OCI-LY7 (cell line): ENCODE results near the gene MRM1. TPM values are rescaled to one million over a fixed set of nuclear protein-coding genes. Genes with fewer than 3 reads are reported as not detected.

Source experiments
- Bru-seq: library from RNA; stranded (reverse); fragments of 400-500 nt; gene quantifications from one replicate; lab custom pipeline; 2021; lab: Mats Ljungman, UMichigan
- BruChase-seq, 2 experiments: library from RNA; stranded (reverse); fragments of 400-500 nt; gene quantifications; one replicate each; lab custom pipeline; 2021; lab: Mats Ljungman, UMichigan
- BruUV-seq: library from RNA; stranded (reverse); fragments of 400-500 nt; replicated peaks from 2 replicates; lab custom pipeline; 2021; lab: Mats Ljungman, UMichigan
- CTCF ChIA-PET: fragments of 300-600 bp; sonication (Branson Sonifier 250); formaldehyde crosslinking; loops from one replicate; lab custom pipeline; 2022; ENCODE audit warnings: antibody characterized with exemption; ENCODE audit not compliant: unreplicated experiment; lab: Charles Lee
- POLR2A ChIA-PET: fragments of 300-600 bp; sonication (Branson Sonifier 250); formaldehyde crosslinking; loops from one replicate; lab custom pipeline; 2022; ENCODE audit warnings: antibody characterized with exemption; lab: Charles Lee
- DNase-seq: peaks from one replicate; pipeline ENCODE4 v3.0.0-alpha.2; 2015; ENCODE audit warnings: low spot score
- H2AFZ ChIP-seq: fragments of 200-600 bp; sonication (generic), shearing (Covaris generic); 2 replicates; pipeline ENCODE4 v1.6.1; 2014; ENCODE audit warnings: mild to moderate bottlenecking, antibody characterized with exemption, low read length, moderate library complexity
- H3K27ac ChIP-seq: fragments of 200-600 bp; sonication (generic); 2 replicates; pipeline ENCODE4 v1.5.1; 2014; ENCODE audit warnings: mixed run types, low read depth, mild to moderate bottlenecking, moderate library complexity, low read length, inconsistent platforms; ENCODE audit not compliant: poor library complexity, severe bottlenecking
- H3K36me3 ChIP-seq: fragments of 200-600 bp; sonication (generic); 2 replicates; pipeline ENCODE4 v1.6.1; 2014; ENCODE audit warnings: mild to moderate bottlenecking, antibody characterized with exemption, low read length, moderate library complexity, mixed read lengths; ENCODE audit not compliant: insufficient read depth
- H3K4me1 ChIP-seq: fragments of 200-600 bp; sonication (generic); 2 replicates; pipeline ENCODE4 v1.5.1; 2014; ENCODE audit warnings: mild to moderate bottlenecking, low read length; ENCODE audit not compliant: insufficient read depth, poor library complexity, severe bottlenecking
- H3K4me2 ChIP-seq: fragments of 200-600 bp; sonication (generic); 2 replicates; pipeline ENCODE4 v1.6.1; 2014; ENCODE audit warnings: mild to moderate bottlenecking, low read length
- H3K4me3 ChIP-seq: fragments of 200-600 bp; sonication (generic); 2 replicates; pipeline ENCODE4 v1.5.1; 2014; ENCODE audit warnings: mild to moderate bottlenecking, low read depth, low read length; ENCODE audit not compliant: poor library complexity, severe bottlenecking
- H3K79me2 ChIP-seq: fragments of 200-600 bp; sonication (generic); 2 replicates; pipeline ENCODE4 v1.6.1; 2016; ENCODE audit warnings: low read depth, mild to moderate bottlenecking, low read length, moderate library complexity, mixed read lengths; ENCODE audit not compliant: insufficient read depth
- H3K9me2 ChIP-seq: fragments of 200-600 bp; sonication (generic); 2 replicates; pipeline ENCODE4 v1.6.1; 2016; ENCODE audit warnings: mild to moderate bottlenecking, low read length, mixed read lengths; ENCODE audit not compliant: insufficient read depth
- H3K9me3 ChIP-seq: fragments of 200-600 bp; sonication (generic); 2 replicates; pipeline ENCODE4 v1.6.1; 2014; ENCODE audit warnings: mild to moderate bottlenecking, mixed run types, low read length, mixed read lengths
- H4K20me1 ChIP-seq: fragments of 200-600 bp; sonication (generic); 2 replicates; pipeline ENCODE4 v1.6.1; 2014; ENCODE audit warnings: mild to moderate bottlenecking, antibody characterized with exemption, low read length, moderate library complexity, mixed read lengths; ENCODE audit not compliant: insufficient read depth
- EZH2phosphoT487 ChIP-seq: fragments of 200-600 bp; sonication (generic); IDR thresholded peaks from 2 replicates; pipeline ENCODE4 v1.6.1; 2018; ENCODE audit warnings: low read depth, borderline replicate concordance, mild to moderate bottlenecking, mixed run types, antibody characterized with exemption, low read length, moderate library complexity, mixed read lengths
- intact Hi-C: fragments of 100-400 bp; cut with micrococcal nuclease; formaldehyde crosslinking; loops from one replicate; pipeline ENCODE4 v1.10.0; 2022; ENCODE audit not compliant: unreplicated experiment
- long read RNA-seq: library from polyadenylated mRNA; stranded (forward); transcript quantifications from one replicate; pipeline ENCODE4 v2.0.0, GENCODE V29; 2022
- total RNA-seq, 2 experiments: library from RNA; depleted of rRNA in 1 of 2; stranded (reverse); fragments of >200 nt in 1 of 2; shearing (Covaris generic) in 1 of 2; gene quantifications; 2 replicates each; pipeline ENCODE4 v1.2.3, GENCODE V29; 2014 to 2022
- TF ChIP-seq, protein P1 (sequence below): fragments of 200-600 bp; sonication (generic); conservative IDR thresholded peaks from 2 replicates; pipeline ENCODE4 v1.5.1; 2014; ENCODE audit warnings: mild to moderate bottlenecking, antibody characterized with exemption, low read length, moderate library complexity, mixed read lengths

The MRM1 gene, protein sequence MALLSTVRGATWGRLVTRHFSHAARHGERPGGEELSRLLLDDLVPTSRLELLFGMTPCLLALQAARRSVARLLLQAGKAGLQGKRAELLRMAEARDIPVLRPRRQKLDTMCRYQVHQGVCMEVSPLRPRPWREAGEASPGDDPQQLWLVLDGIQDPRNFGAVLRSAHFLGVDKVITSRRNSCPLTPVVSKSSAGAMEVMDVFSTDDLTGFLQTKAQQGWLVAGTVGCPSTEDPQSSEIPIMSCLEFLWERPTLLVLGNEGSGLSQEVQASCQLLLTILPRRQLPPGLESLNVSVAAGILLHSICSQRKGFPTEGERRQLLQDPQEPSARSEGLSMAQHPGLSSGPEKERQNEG
- total RNA-seq (2014; rRNA removed; shearing (Covaris generic)), result 20.9 and 22.5 TPM in 2 replicates
- 18.6 and 22.6 TPM in 2 replicates for total RNA-seq (2022)
- percentile 74 among the genes with signal in this experiment for Bru-seq, nascent RNA
- percentile 83 among the genes with signal in this experiment for BruChase-seq, experiment 1, labeled RNA remaining after a 6-hour chase
- BruChase-seq, experiment 2, labeled RNA remaining after a 2-hour chase, result percentile 83 among the genes with signal in this experiment
- long read RNA-seq, transcript MRM1-204 (5 exons, 1,857 nt), result major isoform, 6 of 14 reads
- long read RNA-seq, partial matches to known transcripts, result 5 of 14 reads
- long read RNA-seq, other reads (novel, unspliced or antisense), result 3 of 14 reads

GRCh38 chr17:36601303-36602029 is at the start of gene MRM1:
Gene MRM1 (plus strand): TSS chr17:36601583. CDS start chr17:36601811, 228 bp downstream.
- Histone ChIP-seq H3K4me3 (peak within 1 kb of the TSS; percentile 90), H3K9me3 (no peaks in the 10 kb centered on the region), H3K4me1 (peaks cover 31% of the 10 kb centered on the region), H3K27ac (peak within 1 kb of the TSS; percentile 67), H3K79me2 (peaks cover 43% of the 10 kb centered on the region), H4K20me1 (peaks cover 15% of the 10 kb centered on the region; the same call in 1 of the 2 replicates), H3K4me2 (peak within 1 kb of the TSS; percentile 92), H3K36me3 (peaks cover 22% of the 10 kb centered on the region), H2AFZ (peak within 1 kb of the TSS; percentile 67; the same call in 1 of the 2 replicates), H3K9me2 (no peaks in the 10 kb centered on the region)
- no TSS peak for BruUV-seq
- CTCF ChIA-PET, result interaction anchor here (0.6 kb wide), 1 partner anchor 360 kb away, joined by 3 read pairs; no protein-coding TSS in a partner anchor
- intact Hi-C loops, result loop anchor here (1.0 to 10.0 kb wide), 4 partner anchors 57 to 1003 kb away; partner anchors contain the start of genes C17orf78, GGNBP2, SYNRG and ZNHIT3
- no peak for TF ChIP-seq EZH2phosphoT487
- TF ChIP-seq, protein P1, sequence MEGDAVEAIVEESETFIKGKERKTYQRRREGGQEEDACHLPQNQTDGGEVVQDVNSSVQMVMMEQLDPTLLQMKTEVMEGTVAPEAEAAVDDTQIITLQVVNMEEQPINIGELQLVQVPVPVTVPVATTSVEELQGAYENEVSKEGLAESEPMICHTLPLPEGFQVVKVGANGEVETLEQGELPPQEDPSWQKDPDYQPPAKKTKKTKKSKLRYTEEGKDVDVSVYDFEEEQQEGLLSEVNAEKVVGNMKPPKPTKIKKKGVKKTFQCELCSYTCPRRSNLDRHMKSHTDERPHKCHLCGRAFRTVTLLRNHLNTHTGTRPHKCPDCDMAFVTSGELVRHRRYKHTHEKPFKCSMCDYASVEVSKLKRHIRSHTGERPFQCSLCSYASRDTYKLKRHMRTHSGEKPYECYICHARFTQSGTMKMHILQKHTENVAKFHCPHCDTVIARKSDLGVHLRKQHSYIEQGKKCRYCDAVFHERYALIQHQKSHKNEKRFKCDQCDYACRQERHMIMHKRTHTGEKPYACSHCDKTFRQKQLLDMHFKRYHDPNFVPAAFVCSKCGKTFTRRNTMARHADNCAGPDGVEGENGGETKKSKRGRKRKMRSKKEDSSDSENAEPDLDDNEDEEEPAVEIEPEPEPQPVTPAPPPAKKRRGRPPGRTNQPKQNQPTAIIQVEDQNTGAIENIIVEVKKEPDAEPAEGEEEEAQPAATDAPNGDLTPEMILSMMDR, result peak; percentile 60
- DNase-seq, result peak; percentile 95
- POLR2A ChIA-PET, result interaction anchor here (0.6 to 2.3 kb wide), 5 partner anchors 9 to 442 kb away, joined by 3 to 10 read pairs (median 4); no protein-coding TSS in a partner anchor

GRCh38 chr17:36553459-36553858 is 47.9 kb upstream of the MRM1 start:
- H3K79me2 ChIP-seq, result peaks cover 90% of the 10 kb centered on the region
- H4K20me1 ChIP-seq, result peaks cover 46% of the 10 kb centered on the region
- POLR2A ChIA-PET, result interaction anchor here (0.8 to 1.4 kb wide), 2 partner anchors 12 to 29 kb away, joined by 3 to 4 read pairs; no protein-coding TSS in a partner anchor
- TF ChIP-seq EZH2phosphoT487, result no peak
- TF ChIP-seq, protein P1, result no peak
- CTCF ChIA-PET, result no interaction called here
- H3K4me2 ChIP-seq, result no peak overlapping the region
- BruUV-seq, result no TSS peak
- no peak overlapping the region for H3K4me3 ChIP-seq
- H3K27ac ChIP-seq, result no peak overlapping the region
- intact Hi-C loops, result loop anchor here (5.0 kb wide), 1 partner anchor 804 kb away; no protein-coding TSS in a partner anchor
- no peak for DNase-seq
- H3K9me2 ChIP-seq, result no peaks in the 10 kb centered on the region
- H3K9me3 ChIP-seq, result no peaks in the 10 kb centered on the region
- H3K36me3 ChIP-seq, result peaks cover 86% of the 10 kb centered on the region
- no peak overlapping the region for H2AFZ ChIP-seq
- H3K4me1 ChIP-seq, result peaks cover 74% of the 10 kb centered on the region
